Brain microvascular endothelial cell (primary cell): ENCODE results near the gene PEX26.

Experiments used
- DNase-seq: peaks from one replicate; pipeline ENCODE4 v3.0.0-alpha.2; 2020
- H3K27ac ChIP-seq: fragments of 250-450 bp; sonication (Bioruptor Pico); 2 replicates; pipeline ENCODE4 v1.5.1; 2020; ENCODE audit warnings: mild to moderate bottlenecking, moderate library complexity
- H3K27me3 ChIP-seq: fragments of 250-450 bp; sonication (Bioruptor Pico); replicated peaks from 2 replicates; pipeline ENCODE4 v1.5.1; 2020; ENCODE audit warnings: mild to moderate bottlenecking
- H3K36me3 ChIP-seq: fragments of 250-450 bp; sonication (Bioruptor Pico); replicated peaks from 2 replicates; pipeline ENCODE4 v1.5.1; 2020; ENCODE audit warnings: mild to moderate bottlenecking
- H3K4me3 ChIP-seq: 2 replicates; pipeline ENCODE4 v1.5.1; 2011; ENCODE audit warnings: low read depth, mild to moderate bottlenecking, control low read depth, low read length, moderate library complexity
- in situ Hi-C: cut with HindIII; loops from 2 replicates; pipeline ENCODE4 v1.10.0; 2017; ENCODE audit warnings: low sequenced_read_pairs, low pct_ligation_motif_present
- TF ChIP-seq, protein P1 (sequence below): IDR thresholded peaks from 2 replicates; pipeline ENCODE4 v1.5.1; 2011; ENCODE audit warnings: low read depth, mild to moderate bottlenecking, moderate library complexity, low read length, control low read depth, inconsistent platforms; ENCODE audit errors: missing control alignments

The PEX26 gene

DNA sequence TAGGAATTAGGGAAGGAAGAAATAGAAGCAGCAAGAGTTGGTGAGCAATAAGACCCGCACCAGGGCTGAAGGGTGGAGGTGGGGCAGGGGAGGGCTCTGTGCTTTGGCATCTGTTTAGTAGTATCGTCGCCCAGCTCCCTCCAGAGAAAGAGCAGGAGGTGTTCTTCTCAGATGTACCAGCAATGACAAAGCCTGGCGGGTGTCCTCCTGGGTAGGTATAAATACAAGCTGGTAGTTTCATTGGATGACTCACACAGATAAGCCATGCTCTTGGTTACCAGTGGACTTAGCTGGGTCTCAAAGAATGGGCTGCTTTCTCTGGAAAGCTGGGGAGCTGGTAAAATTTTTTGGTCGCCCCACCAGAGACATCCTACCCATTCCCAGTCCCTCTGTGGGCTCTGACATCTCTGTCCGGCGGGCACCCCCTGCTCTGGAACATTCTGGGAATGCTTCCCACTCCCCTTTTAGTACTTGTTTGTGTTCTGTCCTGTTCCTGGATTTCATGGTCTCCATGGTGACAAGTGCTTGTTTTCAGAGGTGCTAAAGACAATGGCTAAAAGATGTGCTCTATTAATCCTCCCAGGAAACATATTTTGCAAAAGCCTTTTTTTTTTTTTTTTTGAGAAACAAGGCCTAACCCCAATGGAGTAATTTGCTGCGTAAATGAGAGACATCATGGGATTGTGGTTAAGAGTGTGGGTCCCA, 17.5 kb downstream of the PEX26 start:
- Histone ChIP-seq H3K27me3 (no peaks in the 10 kb centered on the region), H3K4me3 (no peak overlapping the region), H3K36me3 (no peaks in the 10 kb centered on the region), H3K27ac (no peak overlapping the region)
- in situ Hi-C loops: no loop called here
- TF ChIP-seq, protein P1, sequence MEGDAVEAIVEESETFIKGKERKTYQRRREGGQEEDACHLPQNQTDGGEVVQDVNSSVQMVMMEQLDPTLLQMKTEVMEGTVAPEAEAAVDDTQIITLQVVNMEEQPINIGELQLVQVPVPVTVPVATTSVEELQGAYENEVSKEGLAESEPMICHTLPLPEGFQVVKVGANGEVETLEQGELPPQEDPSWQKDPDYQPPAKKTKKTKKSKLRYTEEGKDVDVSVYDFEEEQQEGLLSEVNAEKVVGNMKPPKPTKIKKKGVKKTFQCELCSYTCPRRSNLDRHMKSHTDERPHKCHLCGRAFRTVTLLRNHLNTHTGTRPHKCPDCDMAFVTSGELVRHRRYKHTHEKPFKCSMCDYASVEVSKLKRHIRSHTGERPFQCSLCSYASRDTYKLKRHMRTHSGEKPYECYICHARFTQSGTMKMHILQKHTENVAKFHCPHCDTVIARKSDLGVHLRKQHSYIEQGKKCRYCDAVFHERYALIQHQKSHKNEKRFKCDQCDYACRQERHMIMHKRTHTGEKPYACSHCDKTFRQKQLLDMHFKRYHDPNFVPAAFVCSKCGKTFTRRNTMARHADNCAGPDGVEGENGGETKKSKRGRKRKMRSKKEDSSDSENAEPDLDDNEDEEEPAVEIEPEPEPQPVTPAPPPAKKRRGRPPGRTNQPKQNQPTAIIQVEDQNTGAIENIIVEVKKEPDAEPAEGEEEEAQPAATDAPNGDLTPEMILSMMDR: no peak
- peak; percentile 33 for DNase-seq

DNA sequence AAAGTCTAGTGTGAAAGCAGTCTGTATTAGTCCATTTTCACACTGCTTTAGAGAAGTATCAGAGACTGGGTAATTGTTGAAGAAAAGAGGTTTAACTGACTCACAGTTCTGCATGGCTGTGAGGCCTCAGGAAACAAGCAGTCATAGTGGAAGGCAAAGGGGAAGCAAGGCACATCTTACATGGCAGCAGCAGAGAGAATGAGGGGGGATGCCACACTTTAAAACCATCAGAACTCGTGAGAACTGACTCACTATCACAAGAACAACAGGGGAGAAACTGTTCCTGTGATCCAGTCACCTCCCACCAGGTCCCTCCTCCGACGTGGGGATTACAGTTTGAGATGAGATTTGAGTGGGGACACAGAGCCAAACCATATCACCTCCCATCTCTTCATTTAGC, 19.0 kb downstream of the PEX26 start:
- Histone ChIP-seq H3K36me3 (no peaks in the 10 kb centered on the region), H3K4me3 (no peak overlapping the region), H3K27me3 (no peaks in the 10 kb centered on the region), H3K27ac (no peak overlapping the region)
- no peak for DNase-seq
- TF ChIP-seq, protein P1: no peak
- in situ Hi-C loops: no loop called here

DNA sequence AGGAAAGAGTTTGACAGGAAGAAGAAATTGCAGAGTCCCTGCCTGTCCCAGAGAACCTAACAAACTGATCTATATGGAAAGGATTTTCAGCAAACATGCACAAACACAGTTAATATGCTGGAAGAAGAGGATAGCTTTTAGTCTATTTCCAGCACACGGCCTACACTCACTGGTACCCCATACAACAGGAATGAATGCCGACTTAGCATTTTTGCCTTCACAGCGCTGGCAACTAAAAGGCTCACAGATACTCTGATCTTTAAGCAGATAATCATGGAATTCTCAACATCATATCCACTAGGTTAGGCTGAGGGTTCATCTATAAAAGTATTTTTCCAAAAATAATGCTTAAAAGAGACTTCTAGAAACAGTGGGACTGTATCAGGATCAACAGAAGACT, 23.0 kb downstream of the PEX26 start:
- H3K27ac ChIP-seq: no peak overlapping the region
- no peaks in the 10 kb centered on the region for H3K36me3 ChIP-seq
- H3K4me3 ChIP-seq: no peak overlapping the region
- TF ChIP-seq, protein P1: no peak
- H3K27me3 ChIP-seq: no peaks in the 10 kb centered on the region
- DNase-seq: no peak
- in situ Hi-C loops: no loop called here

DNA sequence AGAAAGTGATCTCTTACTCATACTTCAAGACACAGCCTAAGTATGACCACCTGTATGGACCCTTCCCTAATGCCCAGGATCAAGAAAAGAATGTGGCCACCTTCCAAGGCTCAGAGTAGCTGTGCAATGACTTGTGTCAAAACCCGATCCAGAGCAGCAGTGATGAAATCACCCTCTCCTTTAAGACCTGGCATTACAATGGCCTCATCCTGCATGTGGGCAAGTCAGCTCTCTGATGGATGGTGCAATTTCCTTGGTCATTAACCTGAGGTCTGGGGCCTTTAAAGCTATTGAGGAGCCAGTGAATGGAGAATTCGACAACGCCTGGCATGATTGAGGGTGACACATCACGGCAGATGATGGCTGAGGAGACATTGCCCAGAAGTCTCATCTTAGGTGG, 23.7 kb downstream of the PEX26 start:
- DNase-seq: no peak
- H3K36me3 ChIP-seq: no peaks in the 10 kb centered on the region
- H3K27me3 ChIP-seq: no peaks in the 10 kb centered on the region
- in situ Hi-C loops: no loop called here
- H3K27ac ChIP-seq: no peak overlapping the region
- H3K4me3 ChIP-seq: no peak overlapping the region
- TF ChIP-seq, protein P1: no peak

DNA sequence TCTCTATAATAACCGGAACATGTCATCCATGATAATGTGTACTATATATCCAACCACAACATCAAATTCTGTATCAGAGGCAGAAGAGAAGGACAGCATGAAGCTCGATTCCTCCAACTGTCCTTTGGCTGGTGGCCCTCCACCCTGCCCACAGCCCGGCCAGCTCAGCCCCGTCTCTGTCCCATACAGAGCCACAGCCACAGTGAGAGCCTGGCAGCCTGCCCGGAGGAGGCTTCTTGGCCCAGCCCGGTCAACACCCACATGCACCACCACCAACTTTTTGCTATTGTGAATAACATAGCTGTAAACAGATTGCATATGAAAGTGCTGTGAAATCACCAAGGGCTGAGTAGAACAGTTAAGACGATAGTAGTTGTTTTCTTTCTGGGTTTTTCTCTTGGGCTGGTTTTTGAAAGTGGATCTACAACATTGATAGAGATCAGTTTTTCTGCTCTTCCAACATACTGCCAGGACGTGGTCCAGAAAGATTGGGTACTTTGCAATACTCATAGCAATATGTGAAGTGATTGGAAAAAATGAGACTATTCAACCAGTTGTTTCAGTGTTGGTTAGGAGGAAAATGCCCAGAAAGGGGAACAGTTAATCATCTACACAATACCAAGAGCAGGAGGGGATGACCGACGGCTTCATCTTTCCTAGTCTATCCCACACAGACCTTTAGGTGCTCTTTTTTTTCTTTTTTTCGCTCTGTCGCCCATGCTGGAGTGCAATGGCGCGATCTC, 25.9 kb downstream of the PEX26 start:
- Histone ChIP-seq H3K27me3 (no peaks in the 10 kb centered on the region), H3K4me3 (no peak overlapping the region), H3K36me3 (no peaks in the 10 kb centered on the region), H3K27ac (no peak overlapping the region)
- in situ Hi-C loops: no loop called here
- DNase-seq: no peak
- TF ChIP-seq, protein P1: no peak
